NCI-H2196 treated with DMSO at 0.1 percent for 48 hours (cell line): ENCODE data around the gene OSR1.
"Not testable (repeated sequence)": the region's sequence is repeated elsewhere in the genome, so short reads cannot be mapped to it uniquely, and the experiment has no call there.

Experiments
- DNase-seq: peaks from one replicate; lab custom pipeline; 2025; ENCODE audit not compliant: unreplicated experiment; lab: John Stamatoyannopoulos, UW

The OSR1 gene

GRCh38 chr2:19332503-19332902 is 25.9 kb downstream of the OSR1 start:
- no peak for DNase-seq

DNA sequence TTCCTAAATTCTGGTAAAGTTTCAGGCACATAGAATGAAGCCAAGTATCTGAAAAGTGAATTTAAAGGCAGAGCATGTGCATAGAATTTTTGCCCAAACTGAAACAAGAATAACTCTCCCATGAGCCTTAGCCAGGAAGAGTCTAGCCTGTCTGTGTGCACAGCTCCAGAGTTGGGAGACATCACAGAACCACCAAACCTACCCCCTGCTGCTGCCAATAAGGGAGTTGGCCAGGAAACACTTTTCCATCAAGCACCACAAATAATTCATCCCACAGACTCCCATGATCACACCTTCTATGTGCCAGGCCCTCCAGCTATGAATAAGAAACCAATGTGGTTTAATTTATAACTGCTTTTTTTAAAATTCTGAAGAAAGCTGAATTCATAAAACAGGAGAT is 27.0 kb downstream of the OSR1 start:
- DNase-seq, result no peak

- DNase-seq, result no peak
Measured at GRCh38 chr2:19330436-19330835, 28.0 kb downstream of the OSR1 start.

- no peak for DNase-seq
Measured at GRCh38 chr2:19329445-19329844, 29.0 kb downstream of the OSR1 start.

- no peak for DNase-seq
Measured at GRCh38 chr2:19327496-19327895, 30.9 kb downstream of the OSR1 start.

DNA sequence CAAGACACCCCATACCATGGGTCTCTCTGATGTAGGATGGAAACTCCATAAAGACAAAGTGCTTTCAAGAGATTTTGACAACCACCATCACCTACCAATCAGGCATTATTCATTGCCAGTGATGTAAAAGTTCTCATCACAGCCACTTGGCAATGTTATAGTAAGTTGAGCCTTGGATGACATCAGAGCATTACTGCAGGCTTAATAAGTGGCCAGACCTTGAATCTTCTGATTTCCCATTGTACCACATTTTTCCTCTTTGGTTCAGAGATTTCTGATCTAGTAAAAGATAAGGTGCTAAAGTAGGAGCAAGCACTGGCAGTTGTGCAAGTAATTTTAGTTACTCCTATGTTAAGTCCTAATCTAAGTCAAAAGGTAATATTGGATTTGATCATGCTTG is 36.5 kb downstream of the OSR1 start:
- DNase-seq, result no peak

GRCh38 chr2:19320813-19321212 is 37.6 kb downstream of the OSR1 start:
- DNase-seq, result no peak

DNA sequence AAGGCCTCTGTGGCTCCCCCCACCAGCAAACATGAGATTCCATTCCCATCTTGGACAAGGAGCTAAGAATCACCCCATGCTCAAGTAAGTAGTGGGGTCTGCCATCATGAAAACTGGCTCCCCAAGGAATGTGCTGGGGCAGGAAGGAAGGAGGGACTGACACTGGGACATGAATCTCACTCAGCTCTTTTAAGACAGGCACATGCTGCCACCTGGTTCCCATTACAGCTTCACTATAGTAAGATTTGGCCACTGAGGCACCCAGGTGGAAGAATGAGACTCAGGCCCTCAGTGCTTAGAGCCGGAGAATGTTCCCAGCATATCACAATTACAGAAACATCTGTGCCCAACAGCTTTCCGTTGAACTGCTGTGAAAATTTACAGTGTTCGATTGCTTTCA is 38.7 kb downstream of the OSR1 start:
- DNase-seq, result no peak

DNA sequence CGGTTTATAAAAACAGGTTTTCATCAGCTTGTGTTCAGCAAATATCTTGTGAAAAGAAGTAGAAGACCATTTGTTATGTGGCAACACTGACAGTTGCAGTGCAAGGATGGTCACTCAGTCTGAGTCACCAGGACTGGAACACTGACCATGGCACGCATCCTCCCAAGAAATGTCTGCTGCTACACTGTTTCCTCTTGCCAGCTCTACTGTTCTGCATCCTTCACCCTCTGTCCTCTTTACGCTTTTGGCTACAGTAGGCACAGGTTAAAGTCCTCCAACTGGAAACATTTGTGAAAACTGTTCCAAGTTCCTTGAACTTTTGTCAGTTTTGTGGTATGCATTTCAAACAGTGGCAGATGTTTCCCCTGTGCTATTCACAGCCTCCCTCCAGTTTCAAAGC is 39.4 kb downstream of the OSR1 start:
- no peak for DNase-seq

- DNase-seq, result no peak
Measured at GRCh38 chr2:19313553-19313952, 44.9 kb downstream of the OSR1 start.

DNA sequence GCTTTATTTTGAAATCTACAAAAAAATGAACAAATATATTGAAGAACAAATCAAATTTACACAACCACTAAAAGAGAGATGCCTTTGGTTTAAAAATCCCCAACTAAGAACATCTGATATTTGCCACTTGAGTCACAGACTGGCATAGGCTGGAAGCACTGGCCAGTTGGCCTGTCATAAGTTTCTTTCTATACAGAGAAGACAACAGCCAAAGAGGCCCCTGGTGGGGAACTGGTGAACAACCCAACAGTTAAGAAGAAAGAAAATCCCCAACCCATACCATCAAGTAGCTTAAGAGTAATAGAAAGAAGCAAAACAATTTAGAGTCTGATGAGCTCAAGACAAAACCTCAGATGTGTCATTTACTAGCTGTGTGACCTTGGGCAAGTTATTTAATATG is 45.5 kb downstream of the OSR1 start:
- no peak for DNase-seq

DNA sequence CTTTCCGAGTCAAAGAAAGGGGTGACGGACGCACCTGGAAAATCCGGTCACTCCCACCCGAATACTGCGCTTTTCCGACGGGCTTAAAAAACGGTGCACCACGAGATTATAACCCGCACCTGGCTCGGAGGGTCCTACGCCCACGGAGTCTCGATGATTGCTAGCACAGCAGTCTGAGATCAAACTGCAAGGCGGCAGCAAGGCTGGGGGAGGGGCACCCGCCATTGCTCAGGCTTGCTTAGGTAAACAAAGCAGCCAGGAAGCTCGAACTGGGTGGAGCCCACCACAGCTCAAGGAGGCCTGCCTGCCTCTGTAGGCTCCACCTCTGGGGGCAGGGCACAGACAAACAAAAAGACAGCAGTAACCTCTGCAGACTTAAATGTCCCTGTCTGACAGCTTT is 52.4 kb downstream of the OSR1 start:
- not testable (repeated sequence) for DNase-seq

GRCh38 chr2:19305400-19306055 is 52.9 kb downstream of the OSR1 start:
- DNase-seq, result not testable (repeated sequence)

- no peak for DNase-seq
Measured at GRCh38 chr2:19301706-19302105, 56.7 kb downstream of the OSR1 start.
